ENCODE measurements around the gene TMEM181.

DNA sequence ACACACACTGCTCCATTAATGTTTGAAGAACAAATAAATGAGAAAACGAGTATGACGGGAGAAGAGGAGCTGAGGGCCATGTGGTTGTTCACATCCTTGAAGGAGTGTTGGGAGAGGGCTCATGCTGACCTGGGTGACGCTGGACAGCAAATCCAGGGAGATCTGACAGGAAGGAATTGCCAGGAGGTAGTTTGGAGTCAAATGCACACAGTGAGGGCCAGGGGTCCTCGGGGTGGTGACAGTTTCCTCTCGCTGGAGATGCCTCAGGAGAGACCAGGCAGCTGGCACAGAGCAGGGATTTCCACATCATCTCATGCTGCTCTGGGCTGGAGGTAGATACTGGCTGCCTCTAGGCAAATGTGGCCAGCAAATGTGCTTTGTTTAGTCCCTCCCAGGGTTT lies 2.0 kb upstream of the TMEM181 start:
- TF ChIP-seq POLR2A (IDR thresholded peaks at IDR 0.05): no peak
- no peak for TF ChIP-seq CTCF (IDR thresholded peaks at IDR 0.05)

All from breast epithelium (tissue), 3 donors.